ENCODE data around the gene HMOX1. TPM values are rescaled to one million over a fixed set of nuclear protein-coding genes. Genes with fewer than 3 reads are reported as not detected.

HMOX1 gene
- total RNA-seq, 1 donor from 2014 or later: 1.9 TPM

DNA sequence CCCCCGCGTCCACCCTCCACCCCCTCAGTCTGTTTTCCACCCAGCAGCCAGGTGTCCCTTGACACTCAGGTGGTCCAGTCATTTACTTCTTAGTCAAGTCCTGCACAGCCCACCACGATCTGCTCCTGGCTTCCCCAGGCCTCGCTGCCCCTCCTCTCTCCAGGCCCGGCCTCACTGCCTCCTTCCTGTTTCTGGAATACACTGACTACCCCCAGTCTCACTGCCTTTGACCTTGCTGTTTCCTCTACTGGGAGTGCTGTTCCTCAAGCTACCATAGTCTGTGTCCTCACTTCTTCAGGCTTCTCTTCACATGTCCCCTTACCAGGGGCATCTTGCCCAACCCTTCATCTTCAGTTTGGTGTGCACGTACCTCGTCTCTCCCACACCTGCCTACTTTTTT lies 26.5 kb downstream of the HMOX1 start:
- no peak for DNase-seq

GRCh38 chr22:35409783-35410662 lies 29.1 kb downstream of the HMOX1 start:
- DNase-seq: no peak

GRCh38 chr22:35410663-35411034 lies 29.8 kb downstream of the HMOX1 start:
- DNase-seq: no peak

DNA sequence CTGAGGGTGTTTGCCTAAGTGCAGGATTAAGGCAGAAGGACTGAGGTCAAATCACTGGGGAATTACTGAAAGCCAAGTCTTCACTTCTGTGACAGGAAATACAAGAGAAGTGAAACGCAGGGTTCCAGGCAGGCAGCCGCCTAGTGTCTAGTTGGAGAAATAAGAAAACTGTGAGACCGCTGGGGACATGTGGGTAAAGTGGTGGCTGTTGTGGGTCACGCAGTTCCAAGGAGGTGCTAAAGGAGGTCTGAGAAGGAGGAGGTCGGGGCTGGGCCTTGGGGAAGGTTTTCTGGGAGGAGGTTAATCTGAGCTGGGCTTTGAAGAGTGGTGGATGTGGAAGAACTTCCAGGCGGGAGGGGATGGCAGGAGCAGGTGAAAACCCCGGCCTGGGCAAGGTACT lies 30.2 kb downstream of the HMOX1 start:
- DNase-seq: no peak

DNA sequence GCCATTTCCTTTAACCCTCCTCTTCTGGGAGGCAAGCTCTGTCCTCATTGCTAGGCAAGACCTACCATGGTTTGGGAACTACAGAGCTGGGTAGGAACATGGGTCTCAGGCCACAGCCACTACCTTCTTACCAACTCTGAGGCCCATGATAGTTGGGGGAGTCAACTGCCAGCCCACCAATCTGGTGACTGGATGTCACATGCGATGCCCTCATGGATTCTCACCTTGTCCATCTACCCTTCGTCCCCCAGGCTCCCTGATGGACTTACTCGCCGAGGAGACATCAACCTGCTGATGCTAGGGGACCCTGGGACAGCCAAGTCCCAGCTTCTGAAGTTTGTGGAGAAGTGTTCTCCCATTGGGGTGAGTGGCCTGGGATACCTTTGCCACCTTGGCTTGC lies 32.7 kb downstream of the HMOX1 start:
- no peak for DNase-seq

GRCh38 chr22:35417606-35418005 lies 36.7 kb downstream of the HMOX1 start:
- no peak for DNase-seq

- no peak for DNase-seq
Measured at GRCh38 chr22:35418088-35418487, 37.2 kb downstream of the HMOX1 start.

DNA sequence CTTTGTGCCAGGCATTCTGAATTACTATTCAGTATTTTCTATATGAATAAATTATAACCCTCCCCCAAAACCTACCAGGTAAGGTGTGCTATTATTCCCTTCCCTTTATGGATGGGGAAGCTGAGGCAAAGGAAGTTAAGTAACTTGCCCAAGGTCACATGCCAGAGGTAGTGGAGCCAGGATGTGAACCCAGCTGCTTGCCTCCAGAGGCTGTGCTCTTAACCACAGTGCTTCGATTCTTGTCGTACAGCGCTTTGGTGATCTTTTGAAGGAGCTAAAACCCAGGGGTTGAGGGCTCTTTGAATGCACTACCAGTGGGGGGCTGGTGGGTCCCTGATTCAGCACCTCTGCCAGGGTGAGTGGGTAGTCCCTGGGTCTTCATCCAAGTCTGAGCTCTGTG lies 37.8 kb downstream of the HMOX1 start:
- no peak for DNase-seq

- DNase-seq: no peak
Measured at GRCh38 chr22:35419756-35420155, 38.9 kb downstream of the HMOX1 start.

- no peak for DNase-seq
Measured at GRCh38 chr22:35421121-35421520, 40.2 kb downstream of the HMOX1 start.

GRCh38 chr22:35422145-35422544 lies 41.2 kb downstream of the HMOX1 start:
- no peak for DNase-seq

- no peak for DNase-seq
Measured at GRCh38 chr22:35422936-35423335, 42.0 kb downstream of the HMOX1 start.

- no peak for DNase-seq
Measured at GRCh38 chr22:35424081-35424480, 43.2 kb downstream of the HMOX1 start.

DNA sequence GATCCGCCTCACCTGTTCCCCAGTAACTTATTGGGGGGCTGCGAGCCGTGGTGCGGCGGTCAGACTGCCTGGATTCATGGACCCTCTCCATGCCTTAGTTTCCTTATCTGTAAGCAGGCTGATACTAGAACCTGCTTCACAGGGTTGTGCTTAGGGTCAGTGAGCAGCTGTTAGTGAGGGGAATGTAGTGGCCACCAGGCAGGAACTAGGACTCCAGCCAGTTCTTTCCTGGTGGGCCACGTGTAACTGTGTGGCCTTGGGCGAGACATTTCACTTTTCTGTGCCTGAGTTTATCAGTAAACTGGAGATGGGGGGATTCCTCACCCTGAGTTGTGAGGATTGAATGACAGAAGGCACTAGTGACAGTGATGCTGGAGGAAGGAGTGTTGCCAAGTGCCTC lies 43.9 kb downstream of the HMOX1 start:
- DNase-seq: no peak

DNA sequence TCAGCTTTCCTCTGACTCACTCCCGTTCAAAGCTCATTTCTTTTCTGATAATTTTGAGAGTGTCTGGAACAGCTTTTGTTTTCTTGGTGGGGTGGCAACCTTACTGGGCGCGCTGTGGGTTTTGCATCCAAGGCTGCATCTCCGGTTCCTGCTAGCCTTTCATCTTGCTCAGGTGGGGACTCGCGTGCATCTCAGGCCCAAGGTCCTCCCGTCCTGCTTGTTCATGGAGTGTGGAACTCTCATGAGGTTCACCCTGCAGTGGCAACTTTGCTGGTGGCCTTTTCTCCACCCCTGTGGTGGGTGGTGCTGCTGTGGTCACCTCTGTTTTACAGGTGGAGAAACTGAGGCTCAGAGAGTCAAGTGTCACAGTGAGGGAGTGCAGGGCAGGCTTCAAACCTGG lies 44.6 kb downstream of the HMOX1 start:
- DNase-seq: no peak

DNA sequence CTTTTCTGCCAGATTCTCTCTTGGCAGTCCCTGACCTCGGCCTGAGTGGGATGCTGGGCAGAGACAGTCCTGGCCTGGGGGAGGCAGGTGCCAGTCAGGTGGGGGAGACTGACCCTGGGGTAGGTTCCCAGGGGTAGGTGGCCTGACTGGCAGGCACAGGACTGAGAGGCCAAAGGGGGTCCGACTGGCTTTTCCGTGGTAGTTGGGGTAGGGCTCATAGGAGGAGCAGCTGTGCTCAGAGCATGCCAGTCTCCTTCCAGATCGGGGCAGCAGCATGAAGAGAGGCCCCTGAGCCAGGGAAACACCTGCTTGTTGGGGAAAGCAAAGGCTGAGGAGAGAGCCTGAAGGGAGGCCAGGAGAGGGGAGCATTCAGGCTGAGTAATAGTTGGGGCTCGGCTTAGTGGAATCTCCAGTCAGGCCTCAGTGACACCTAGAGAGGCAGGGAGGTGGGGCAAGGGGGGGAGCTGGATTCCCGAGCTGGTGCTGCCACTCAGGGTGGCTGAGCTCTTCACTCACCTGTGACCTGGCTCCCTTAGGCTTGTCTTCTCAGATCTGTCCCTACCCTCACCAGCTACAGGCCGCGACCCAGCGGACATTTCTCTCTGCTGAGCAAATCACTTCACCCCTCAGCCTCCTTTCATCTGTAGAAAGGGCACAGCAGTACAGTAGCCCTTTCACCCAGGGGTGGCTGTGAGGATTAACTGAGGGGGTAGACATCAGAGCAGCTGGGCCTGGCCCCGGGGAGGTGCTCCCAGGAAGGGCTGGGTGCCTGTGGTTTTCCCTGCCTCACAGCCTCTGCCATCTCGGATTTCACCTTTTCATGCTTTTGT lies 45.3 kb downstream of the HMOX1 start:
- DNase-seq: no peak

GRCh38 chr22:35426801-35427140 lies 45.9 kb downstream of the HMOX1 start:
- no peak for DNase-seq

DNA sequence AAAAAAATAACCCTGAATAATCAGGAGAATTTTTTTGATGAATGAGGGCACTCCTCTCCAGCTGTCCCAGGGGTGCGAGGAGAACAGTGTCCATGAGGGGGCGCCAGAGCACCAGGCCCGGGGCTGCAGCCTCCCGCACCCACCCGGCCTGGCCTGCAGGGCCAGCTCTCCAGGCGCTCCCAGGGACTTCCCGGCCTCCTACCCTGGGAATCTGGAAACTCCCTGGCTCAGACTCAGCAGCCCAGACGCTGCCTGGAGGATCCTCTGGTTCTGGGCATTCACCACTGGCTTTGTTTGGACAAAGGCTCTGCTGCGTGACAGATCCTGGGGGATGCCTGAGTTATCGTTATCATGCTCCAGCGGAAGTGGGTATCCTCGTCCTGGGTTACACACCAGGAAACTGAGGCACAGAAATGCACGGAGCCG lies 50.0 kb downstream of the HMOX1 start:
- peak; percentile 67 for DNase-seq

GRCh38 chr22:35431483-35432227 lies 50.8 kb downstream of the HMOX1 start:
- DNase-seq: no peak

DNA sequence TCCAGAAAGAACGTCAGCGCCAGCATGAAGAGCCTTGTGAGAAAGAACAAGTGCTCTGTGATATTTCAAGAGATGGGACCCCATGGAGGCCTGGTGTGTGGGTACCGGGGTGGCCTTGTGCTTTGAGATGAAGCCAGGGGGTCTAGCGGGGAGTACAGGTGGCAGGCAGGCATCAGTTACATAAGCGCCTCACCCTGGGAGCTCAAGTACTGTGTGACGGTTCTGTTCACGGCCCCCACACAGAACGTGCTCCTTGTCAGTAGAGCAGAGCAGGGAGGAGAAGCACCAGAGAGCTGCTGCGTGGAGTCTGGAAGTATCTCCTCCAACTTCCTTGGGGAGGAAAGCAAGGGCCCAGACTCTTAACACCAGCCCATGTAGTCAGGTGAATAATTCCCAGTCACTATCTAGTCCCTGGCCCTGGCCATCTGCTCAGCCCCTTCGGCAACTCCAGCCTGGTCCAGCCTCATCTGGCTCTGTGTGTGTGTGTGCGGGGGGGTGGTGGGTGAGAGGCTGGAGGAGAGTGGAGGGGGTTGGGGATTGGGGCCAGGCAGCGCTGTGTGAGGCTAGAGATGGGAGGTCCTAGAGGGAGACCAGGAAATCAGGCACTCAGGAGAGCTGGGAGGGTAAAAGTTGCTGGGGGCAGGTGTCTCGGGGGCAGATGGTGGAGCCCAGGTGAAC lies 51.5 kb downstream of the HMOX1 start:
- DNase-seq: no peak

DNA sequence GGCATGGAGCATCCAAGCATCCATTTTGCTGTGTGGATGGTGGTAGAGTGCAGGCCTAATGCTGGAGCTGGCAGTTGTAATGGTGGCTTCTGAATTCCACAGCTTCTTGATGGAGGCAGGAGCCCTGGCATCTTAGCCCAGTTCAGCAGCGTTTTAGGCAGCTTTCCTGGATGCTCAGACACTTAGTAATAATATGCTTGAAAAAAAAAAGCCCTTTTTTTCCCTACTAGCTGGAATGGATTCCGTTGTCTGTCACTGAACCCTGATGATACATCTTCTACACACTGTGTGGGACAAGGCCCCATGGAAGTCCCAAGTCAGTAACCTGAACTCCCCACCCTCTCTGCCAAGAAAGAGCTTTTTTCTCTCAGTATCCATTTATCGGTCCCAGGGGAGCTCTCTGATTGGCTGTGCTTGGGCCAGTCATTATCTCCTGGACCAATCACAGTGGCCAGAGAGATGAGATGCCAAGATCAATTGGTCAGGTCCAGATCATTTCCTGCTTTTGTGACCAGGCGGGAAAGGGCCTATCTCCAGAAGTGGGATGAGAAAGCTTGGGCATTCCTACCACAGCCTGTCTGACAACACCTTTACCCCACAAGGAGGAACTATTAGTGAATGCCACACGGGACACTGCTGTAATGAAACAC lies 53.3 kb downstream of the HMOX1 start:
- no peak for DNase-seq

DNA sequence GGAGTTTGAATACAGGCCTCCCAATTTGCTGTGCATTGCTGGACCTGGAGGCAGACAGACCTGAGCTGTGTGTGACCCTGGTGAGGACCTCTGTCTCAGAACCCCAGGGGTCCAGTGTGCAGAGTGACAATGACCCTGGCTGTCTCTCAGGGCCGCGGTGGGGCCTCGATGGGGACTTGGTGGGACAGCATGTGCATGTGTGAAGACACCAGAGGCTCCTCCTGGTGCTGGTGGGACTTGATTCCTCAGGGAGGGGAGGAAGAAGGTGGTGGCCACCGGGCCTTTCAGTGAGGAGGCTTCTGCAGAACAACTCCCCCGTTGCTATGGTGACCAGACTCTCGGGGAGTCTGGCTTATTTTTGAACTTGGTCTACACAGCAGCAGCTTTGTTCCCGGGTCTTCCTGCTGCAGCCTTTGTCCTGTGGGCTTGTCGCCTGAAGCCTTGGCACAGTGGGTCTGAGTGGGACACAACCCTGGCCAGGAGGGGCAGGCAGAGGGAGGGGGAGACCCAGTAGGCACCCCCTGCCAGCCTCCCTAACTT lies 54.4 kb downstream of the HMOX1 start:
- no peak for DNase-seq
